ENCODE measurements around the gene DMPK.
"Not testable (repeated sequence)": the region's sequence is repeated elsewhere in the genome, so short reads cannot be mapped to it uniquely, and the experiment has no call there.

- TF ChIP-seq ETV5 (CRISPR knock-in tag; IDR thresholded peaks at IDR 0.05; ENCODE audit: low read depth); TAF1 (IDR thresholded peaks at IDR 0.05; ENCODE audit: control insufficient read depth, extremely low read depth, insufficient read depth, low read length, severe bottlenecking); PCBP1 (IDR thresholded peaks at IDR 0.05; ENCODE audit: low read depth, low read length, poor library complexity, severe bottlenecking); RBM34 (IDR thresholded peaks at IDR 0.05; ENCODE audit: borderline replicate concordance, insufficient read depth, low read length); FOXJ3 (CRISPR knock-in tag; IDR thresholded peaks at IDR 0.05); TRIM24 (IDR thresholded peaks at IDR 0.05); ZNF561 (CRISPR knock-in tag; conservative IDR thresholded peaks at IDR 0.05); SIRT6 (IDR thresholded peaks at IDR 0.05; ENCODE audit: low read depth, low read length); ZMIZ1 (IDR thresholded peaks at IDR 0.05; ENCODE audit: low read depth in 2 of 2, low read length in 2 of 2); NFE2 (IDR thresholded peaks at IDR 0.05; ENCODE audit: low read depth): not testable (repeated sequence)
These were observed 30.8 kb downstream of the DMPK start for GRCh38 chr19:45751483-45751882.

Measured in K562 (cell line).